CD4-positive, alpha-beta T cell treated with Interleukin-21 for 1 hour (primary cell): ENCODE results near the gene NLRP1.
A peak's percentile ranks its signal among the peaks of the same experiment; 100 is the strongest.

ENCODE experiments used
- DNase-seq: peaks from one replicate; pipeline ENCODE4 v3.0.0-alpha.2; 2020

The NLRP1 gene

DNA sequence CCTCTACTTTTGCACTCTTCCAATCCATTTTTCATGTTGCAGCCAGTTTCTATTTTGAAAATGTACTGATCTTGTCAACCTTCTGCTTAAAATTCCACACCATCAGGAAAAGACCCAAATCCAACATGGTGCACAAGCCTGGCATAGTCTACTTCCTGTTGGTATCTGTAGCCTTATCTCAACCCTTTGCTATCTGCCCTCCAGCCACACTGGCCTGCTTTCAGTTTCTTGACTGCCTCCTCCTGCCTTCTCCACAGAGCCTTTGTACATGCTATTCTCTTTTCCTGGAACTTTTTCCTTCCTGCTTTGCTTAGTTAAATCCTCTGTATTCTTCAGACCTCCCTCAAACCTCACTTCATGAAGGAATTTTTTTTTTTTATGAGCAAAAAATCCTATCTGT, 31.5 kb downstream of the NLRP1 start:
- DNase-seq = no peak

DNA sequence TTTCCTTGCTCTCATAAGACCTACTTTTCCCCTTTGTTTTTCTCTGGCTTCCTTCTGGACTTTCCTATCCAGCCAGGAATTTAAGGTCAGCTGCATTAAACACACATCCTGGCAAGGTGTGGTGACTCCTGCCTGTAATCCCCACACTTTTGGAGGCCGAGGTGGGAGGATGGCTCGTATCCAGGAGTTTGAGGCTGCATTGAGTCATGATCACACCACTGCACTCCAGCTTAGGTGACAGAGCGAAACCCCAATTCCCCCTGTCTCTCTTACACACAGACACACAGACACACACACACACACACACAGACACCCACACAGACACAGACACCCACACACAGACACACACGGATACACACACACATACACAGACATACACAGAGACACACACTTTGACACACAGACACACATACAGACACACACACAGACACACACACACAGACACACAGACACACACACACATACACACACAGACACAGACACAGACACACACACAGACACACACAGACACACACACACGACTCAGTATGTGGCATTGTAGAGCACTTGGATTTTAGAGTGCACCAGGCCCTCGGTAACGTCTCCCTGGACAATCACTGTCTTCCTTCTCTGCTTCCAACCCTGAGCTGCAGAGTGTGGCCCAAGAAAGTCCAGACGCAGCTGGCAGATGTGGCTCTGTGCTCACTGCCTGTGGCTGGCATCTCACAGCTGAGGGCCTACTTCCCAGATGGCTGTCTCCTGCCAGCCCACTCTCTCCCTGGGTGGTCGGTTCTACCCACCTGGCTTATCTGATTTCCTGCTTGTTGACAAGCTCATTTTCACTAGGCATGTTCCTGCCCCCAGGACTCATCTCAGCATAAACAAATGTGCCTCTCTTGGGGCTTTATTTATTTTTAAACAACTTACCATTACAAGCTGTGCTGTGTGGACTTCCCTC, 39.0 kb downstream of the NLRP1 start:
- DNase-seq = no peak

- no peak for DNase-seq
These were observed 40.2 kb downstream of the NLRP1 start for GRCh38 chr17:5544115-5544514.

- no peak for DNase-seq
These were observed 42.6 kb downstream of the NLRP1 start for GRCh38 chr17:5541610-5542202.

GRCh38 chr17:5540321-5540720, 44.0 kb downstream of the NLRP1 start:
- DNase-seq = no peak

DNA sequence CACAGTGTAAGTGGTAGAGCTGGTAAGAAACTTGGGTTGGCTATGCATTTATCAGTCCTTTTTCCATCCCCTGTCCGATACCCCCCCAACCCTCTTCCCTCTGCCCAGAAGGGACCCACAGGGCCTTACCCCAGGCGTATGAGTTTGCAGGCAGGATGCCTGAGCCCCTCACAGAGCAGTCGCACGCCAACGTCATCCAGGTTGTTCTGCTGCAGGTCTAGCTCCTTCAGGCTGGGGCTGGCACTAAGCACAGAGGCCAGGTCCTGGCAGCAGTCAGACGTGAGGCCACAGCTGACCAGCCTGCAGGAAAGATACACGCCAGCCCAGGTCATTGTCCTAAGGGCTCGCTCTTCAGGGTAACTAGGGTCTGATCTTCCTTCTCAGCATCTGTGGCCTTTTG, 45.0 kb downstream of the NLRP1 start:
- DNase-seq = no peak

DNA sequence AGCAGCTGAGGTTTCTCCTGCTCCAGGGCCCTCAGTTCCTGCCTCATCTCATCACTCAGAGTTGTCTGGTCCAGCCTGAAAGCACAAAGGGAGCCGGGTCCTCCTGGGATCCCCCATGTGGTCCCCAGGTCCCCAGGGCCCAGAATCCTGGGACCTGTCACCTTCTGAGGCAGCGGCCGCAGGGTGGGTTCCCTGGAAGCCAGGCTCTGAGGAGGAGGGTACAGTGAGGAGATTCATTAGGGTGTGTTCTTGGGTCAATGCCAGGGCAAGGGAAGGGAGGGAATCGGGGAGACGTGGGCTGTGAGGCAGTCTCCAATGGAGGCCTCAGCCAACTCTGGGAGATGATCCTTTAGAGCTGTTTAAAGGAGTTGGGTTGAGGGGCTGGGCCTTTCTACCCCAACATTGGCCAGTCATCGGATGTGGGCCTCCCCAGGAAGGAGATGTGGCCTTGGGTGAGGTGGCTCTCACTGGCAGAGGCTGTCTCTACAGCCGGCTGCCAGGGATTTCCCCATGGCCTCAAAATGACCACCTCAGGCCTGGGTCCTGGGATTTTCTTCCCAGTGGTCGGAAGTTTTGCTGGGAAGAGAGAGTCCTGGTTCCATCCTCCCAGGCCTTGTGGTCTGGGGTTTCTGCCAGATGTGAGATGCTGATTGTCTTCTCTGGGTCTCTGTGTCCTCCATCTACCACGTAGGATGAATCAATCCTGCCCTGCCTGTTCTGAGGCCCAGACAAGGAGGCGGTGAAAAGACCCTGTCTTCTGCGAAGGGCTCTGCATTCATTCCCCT, 47.3 kb downstream of the NLRP1 start:
- DNase-seq = no peak

DNA sequence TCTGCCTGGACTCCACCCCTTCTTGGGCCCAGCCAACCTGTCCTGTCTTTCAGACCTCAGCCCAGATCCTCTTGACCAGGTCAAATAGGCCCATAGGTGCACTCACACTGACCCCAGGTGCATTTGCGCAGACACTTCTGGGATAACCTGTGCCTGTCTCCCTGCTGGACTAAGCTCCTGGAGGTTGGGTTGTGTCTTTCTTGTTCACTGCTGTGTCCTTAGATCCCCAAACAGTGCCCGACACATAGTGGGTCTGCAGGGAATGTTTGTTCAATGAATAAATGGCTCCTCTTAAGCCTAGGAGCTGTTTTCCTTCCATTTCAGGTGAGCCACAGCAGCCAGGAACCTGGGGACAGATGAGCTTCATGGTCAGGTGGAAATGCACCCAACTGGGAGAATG, 48.9 kb downstream of the NLRP1 start:
- no peak for DNase-seq

DNA sequence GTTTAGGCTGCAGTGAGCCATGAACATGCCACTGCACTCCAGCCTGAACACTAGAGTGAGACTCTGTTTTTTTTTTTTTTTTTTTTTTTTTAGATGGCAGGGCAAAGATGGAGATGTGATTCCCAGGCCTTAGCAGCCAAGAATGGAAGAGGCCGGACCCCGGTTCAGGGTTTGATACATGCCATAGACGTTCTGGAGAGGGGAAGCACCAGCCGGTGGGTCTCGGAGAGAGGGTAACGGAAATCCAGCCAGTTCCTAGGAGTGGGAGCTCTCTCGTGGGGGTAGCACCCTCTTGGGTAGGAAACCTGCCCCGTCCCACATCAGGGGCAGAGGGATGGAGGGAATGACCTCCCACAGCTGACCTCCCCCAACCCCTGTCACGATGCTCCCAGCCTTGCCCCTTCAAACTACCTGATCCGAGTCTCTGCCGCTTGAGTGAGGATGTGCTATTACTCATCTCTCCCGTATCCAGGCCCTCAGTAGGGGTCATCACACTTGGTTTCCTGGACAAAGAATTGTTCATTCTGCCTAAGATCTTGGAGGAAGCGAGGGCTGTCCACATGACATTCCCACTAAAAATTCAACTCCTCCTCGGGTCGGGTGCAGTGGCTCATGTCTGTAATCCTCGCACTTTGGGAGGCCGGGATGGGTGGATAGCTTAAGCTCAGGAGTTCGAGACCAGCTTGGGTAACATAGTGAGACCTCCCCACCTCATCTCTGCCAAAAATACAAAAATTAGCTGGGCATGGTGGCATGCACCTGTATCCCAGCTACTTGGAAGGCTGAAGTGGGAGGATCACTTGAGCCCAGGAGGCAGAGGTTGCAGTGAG, 50.6 kb downstream of the NLRP1 start:
- DNase-seq = no peak

- DNase-seq = no peak
These were observed 51.7 kb downstream of the NLRP1 start for GRCh38 chr17:5532581-5532980.

DNA sequence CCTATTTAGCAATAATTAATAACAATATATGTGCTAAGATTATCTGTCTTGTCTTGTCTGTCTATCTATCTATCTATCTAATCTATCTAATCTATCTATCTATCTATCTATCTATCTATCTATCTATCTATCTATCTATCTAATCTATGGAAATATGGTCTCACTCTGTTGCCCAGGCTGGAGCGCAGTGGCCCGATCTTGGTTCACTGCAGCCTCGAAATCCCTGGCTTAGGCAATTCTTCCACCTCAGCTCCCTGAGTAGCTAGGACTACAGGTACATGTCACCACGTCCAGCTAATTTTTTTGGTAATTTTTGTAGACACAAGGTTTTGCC, 53.3 kb downstream of the NLRP1 start:
- no peak for DNase-seq

DNA sequence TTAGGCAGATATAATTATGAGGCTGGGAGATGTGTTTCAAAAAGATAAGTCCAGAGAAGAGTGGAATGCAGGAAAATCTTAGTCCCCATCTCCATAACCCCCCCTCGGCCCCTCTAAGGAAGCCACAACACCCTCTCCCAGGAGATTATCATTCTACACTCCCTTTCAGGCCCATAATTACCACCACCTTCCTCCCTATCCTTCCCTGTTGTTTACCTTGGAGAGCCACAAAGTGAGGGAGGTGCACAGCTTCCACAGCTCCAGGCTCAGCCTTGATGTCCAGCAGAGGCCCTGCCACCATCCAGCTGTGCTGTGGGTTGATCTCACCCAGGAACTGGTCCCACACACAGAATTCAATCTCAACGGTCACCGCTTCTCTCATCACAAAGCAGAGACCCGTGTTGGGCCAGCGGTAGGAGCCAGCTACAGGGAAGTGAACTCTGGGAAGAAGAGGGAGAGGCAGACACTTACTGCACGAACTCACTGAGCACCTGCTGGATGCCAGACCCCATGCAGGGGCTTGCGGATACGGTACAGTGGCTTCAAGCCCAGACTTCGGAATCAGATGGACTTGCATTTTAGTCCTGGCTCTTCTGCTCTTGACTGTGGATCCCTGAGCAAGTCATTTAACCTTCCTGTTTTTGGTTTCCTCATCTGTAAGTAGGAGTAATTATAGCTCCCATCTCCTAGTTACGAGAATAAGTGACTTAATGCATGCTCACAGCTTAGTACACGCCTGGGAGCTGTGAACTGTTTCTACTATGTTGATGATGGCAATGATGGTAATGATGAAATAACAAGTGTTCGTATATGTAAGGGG, 53.8 kb downstream of the NLRP1 start:
- no peak for DNase-seq

DNA sequence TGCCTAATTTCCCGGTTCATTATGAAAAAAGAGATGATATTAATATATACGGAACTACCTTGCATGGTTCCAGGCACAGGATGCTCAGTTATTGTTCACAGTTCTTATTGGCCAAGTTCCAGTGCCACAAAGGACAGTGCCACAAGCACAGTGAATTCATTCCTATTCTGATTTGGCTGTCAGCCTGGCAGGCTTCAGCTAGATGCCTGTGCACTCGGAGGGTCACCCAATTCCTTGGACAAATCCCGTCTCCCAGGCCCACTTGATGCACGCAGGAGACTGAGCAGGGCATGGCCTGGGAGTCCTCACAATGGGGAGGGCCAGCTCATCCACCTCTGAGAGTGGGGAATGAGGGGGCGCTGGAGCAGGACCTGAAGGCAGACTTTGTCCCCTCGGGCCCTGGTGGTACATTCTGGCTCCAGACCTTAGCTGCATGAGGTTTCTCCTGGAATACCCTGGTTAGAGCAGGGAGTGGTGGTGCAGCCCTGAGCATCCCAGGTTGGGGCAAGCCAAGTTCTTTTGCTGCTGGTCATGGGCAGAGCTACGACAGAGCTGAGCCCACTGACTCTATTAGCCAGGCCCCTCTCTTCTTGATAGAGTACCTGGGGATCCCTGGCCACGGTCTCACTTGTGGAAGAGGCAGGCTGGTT, 56.6 kb downstream of the NLRP1 start:
- no peak for DNase-seq

- DNase-seq = no peak
These were observed 57.3 kb downstream of the NLRP1 start for GRCh38 chr17:5526821-5527598.

DNA sequence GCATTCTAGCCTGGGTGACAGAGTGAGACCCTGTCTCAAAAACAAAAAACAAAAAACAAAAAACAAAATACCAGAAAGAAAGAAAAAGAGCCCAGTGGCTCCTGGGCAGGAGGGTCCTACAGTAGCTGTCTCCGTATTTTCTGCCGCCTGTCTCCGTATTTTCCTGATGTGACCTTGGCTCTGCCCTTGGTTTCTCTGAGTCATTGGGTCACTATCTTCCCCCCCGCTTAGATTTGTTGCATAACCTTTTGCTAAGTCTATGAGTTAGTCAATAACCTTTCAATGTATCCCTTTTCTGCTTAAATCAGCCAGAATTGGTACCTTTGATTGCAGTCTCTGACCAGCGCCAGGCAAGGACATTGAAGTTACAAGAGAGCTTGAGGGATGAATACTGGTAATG, 61.1 kb downstream of the NLRP1 start:
- no peak for DNase-seq

GRCh38 chr17:5522476-5522875, 61.8 kb downstream of the NLRP1 start:
- no peak for DNase-seq

DNA sequence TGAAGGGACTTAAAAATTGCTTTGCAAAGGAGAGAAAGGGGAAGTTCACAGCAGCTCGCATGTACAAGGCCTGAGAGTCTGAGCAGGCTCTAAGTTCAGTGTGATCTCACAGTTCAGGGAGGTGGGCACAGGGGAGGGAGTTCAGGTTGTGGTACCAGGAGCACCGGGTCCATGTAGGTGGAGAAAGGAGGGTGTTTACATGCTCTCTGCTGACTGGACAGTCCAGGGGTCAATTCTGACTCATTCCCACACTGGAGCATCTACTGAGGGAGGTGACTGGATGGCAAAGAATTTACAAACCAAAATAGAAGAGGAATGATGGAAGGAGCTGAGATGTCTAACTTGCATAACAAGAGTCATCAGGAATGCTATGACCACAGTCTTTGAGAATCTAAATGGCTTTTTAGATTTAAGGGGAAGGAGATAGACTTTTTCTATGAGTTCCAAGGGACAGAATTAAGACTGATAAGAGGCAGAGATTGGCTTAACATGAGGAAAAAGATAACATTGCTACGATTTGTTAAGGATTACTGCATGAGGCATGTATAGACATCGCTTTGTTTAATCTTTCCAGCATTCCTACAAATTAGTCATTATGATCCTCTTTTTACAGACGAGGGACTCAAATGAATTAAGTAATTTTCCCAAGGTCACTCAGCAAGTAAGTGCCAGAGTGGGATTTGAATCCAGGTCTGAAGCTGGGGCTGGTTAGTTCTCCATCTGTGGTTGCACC, 68.1 kb downstream of the NLRP1 start:
- no peak for DNase-seq

DNA sequence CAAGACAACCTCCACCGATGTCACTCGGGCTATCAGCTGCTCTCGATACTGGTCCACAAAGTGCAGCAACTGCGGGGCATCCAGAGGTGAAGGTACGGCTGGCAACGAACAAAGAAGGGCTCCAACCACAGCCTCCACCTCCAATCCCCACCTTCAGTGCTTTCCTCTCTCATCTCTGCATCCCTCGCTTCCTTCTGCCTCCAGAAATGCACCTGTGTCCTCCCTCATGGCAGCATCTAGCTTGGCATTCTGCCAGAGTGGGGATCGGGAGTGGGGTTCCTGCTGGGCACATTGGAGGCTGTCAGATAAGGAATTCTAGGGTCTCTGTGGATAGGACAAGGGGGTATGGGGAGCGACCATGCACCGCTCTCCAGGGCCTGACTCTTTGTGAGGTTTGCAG, 69.3 kb downstream of the NLRP1 start:
- DNase-seq = no peak

DNA sequence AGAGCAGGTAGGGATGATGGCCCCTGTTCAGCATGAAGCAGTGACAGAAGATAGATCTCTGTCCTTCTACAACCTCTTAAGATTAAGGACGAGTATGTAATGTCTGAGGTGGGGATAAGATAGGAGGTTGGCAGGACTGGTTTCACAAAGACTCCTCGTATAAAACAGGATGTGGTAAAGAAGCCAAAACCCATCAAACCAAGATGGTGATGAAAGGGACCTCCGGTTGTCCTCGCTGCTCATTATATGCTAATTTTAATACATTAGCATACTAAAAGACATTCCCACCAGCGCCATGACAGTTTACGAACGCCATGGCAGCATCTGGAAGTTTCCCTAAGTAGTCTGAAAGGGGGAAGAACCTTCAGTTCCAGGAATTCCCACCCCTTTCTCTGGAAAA, 70.7 kb downstream of the NLRP1 start:
- DNase-seq = peak; percentile 47
